ENCODE measurements around the gene RAD51B.

DNA sequence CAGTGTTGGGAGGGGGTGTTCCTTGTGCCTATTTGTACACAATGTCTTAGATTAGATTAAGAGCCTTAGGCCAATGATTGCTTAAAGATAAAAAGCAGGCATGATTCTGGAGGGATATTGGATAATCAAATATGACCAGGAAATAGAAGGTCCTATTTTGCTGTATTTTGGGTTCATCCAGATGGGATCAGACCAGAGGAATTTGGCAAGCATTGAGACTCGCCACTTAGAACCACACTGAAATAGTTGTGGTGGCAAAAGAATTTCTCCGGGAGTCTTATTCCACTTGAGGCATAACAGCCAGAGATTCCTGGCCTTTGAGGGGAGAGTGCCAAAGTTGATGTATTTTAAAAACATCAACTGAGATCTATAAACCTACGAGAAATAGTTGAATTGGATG, 327.2 kb downstream of the RAD51B start:
- no peak for TF ChIP-seq TBL1XR1 (IDR thresholded peaks at IDR 0.05; ENCODE audit: borderline replicate concordance, low read length, partially characterized antibody)
- TF ChIP-seq, protein P1, sequence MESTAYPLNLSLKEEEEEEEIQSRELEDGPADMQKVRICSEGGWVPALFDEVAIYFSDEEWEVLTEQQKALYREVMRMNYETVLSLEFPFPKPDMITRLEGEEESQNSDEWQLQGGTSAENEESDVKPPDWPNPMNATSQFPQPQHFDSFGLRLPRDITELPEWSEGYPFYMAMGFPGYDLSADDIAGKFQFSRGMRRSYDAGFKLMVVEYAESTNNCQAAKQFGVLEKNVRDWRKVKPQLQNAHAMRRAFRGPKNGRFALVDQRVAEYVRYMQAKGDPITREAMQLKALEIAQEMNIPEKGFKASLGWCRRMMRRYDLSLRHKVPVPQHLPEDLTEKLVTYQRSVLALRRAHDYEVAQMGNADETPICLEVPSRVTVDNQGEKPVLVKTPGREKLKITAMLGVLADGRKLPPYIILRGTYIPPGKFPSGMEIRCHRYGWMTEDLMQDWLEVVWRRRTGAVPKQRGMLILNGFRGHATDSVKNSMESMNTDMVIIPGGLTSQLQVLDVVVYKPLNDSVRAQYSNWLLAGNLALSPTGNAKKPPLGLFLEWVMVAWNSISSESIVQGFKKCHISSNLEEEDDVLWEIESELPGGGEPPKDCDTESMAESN (CRISPR knock-in tag; conservative IDR thresholded peaks at IDR 0.05) = no peak
- TF ChIP-seq, protein P2, sequence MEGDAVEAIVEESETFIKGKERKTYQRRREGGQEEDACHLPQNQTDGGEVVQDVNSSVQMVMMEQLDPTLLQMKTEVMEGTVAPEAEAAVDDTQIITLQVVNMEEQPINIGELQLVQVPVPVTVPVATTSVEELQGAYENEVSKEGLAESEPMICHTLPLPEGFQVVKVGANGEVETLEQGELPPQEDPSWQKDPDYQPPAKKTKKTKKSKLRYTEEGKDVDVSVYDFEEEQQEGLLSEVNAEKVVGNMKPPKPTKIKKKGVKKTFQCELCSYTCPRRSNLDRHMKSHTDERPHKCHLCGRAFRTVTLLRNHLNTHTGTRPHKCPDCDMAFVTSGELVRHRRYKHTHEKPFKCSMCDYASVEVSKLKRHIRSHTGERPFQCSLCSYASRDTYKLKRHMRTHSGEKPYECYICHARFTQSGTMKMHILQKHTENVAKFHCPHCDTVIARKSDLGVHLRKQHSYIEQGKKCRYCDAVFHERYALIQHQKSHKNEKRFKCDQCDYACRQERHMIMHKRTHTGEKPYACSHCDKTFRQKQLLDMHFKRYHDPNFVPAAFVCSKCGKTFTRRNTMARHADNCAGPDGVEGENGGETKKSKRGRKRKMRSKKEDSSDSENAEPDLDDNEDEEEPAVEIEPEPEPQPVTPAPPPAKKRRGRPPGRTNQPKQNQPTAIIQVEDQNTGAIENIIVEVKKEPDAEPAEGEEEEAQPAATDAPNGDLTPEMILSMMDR (CRISPR knock-in tag; IDR thresholded peaks at IDR 0.05) = no peak
- no peak for TF ChIP-seq SP140L (CRISPR knock-in tag; IDR thresholded peaks at IDR 0.05; ENCODE audit: borderline replicate concordance)
- TF ChIP-seq, protein P3, sequence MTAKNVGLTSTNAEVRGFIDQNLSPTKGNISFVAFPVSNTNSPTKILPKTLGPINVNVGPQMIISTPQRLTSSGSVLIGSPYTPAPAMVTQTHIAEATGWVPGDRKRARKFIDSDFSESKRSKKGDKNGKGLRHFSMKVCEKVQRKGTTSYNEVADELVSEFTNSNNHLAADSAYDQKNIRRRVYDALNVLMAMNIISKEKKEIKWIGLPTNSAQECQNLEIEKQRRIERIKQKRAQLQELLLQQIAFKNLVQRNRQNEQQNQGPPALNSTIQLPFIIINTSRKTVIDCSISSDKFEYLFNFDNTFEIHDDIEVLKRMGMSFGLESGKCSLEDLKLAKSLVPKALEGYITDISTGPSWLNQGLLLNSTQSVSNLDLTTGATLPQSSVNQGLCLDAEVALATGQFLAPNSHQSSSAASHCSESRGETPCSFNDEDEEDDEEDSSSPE (CRISPR knock-in tag; IDR thresholded peaks at IDR 0.05) = no peak
- TF ChIP-seq, protein P4, sequence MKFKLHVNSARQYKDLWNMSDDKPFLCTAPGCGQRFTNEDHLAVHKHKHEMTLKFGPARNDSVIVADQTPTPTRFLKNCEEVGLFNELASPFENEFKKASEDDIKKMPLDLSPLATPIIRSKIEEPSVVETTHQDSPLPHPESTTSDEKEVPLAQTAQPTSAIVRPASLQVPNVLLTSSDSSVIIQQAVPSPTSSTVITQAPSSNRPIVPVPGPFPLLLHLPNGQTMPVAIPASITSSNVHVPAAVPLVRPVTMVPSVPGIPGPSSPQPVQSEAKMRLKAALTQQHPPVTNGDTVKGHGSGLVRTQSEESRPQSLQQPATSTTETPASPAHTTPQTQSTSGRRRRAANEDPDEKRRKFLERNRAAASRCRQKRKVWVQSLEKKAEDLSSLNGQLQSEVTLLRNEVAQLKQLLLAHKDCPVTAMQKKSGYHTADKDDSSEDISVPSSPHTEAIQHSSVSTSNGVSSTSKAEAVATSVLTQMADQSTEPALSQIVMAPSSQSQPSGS (CRISPR knock-in tag; IDR thresholded peaks at IDR 0.05) = no peak
- TF ChIP-seq MTA1 (CRISPR knock-in tag; IDR thresholded peaks at IDR 0.05; ENCODE audit: borderline replicate concordance) = no peak
- TF ChIP-seq, protein P5, sequence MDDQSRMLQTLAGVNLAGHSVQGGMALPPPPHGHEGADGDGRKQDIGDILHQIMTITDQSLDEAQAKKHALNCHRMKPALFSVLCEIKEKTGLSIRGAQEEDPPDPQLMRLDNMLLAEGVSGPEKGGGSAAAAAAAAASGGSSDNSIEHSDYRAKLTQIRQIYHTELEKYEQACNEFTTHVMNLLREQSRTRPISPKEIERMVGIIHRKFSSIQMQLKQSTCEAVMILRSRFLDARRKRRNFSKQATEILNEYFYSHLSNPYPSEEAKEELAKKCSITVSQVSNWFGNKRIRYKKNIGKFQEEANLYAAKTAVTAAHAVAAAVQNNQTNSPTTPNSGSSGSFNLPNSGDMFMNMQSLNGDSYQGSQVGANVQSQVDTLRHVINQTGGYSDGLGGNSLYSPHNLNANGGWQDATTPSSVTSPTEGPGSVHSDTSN (CRISPR knock-in tag; IDR thresholded peaks at IDR 0.05; ENCODE audit: borderline replicate concordance) = no peak
- TF ChIP-seq ZNF766 (CRISPR knock-in tag; IDR thresholded peaks at IDR 0.05; ENCODE audit: borderline replicate concordance) = no peak
- no peak for TF ChIP-seq PTBP1 (IDR thresholded peaks at IDR 0.05; ENCODE audit: low read depth, low read length, poor library complexity, severe bottlenecking)
- no peak for TF ChIP-seq GPN1 (CRISPR knock-in tag; IDR thresholded peaks at IDR 0.05; ENCODE audit: borderline replicate concordance)
- TF ChIP-seq, protein P6, sequence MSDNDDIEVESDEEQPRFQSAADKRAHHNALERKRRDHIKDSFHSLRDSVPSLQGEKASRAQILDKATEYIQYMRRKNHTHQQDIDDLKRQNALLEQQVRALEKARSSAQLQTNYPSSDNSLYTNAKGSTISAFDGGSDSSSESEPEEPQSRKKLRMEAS (IDR thresholded peaks at IDR 0.05) = no peak
- TF ChIP-seq, protein P7, sequence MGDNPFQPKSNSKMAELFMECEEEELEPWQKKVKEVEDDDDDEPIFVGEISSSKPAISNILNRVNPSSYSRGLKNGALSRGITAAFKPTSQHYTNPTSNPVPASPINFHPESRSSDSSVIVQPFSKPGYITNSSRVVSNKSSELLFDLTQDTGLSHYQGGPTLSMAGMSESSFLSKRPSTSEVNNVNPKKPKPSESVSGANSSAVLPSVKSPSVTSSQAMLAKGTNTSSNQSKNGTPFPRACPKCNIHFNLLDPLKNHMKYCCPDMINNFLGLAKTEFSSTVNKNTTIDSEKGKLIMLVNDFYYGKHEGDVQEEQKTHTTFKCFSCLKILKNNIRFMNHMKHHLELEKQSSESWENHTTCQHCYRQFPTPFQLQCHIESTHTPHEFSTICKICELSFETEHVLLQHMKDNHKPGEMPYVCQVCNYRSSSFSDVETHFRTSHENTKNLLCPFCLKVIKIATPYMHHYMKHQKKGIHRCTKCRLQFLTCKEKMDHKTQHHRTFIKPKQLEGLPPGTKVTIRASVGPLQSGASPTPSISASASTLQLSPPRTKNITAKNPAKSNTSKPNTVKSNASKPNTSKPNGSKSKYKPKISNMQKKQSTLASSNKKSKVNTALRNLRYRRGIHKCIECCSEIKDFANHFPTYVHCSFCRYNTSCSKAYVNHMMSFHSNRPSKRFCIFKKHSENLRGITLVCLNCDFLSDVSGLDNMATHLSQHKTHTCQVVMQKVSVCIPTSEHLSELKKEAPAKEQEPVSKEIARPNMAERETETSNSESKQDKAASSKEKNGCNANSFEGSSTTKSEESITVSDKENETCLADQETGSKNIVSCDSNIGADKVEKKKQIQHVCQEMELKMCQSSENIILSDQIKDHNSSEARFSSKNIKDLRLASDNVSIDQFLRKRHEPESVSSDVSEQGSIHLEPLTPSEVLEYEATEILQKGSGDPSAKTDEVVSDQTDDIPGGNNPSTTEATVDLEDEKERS (CRISPR knock-in tag; IDR thresholded peaks at IDR 0.05) = no peak
- TF ChIP-seq EP300 (IDR thresholded peaks at IDR 0.05; ENCODE audit: low read depth in 2 of 2, low read length in 2 of 2) = no peak
- TF ChIP-seq EP300 (CRISPR knock-in tag; IDR thresholded peaks at IDR 0.05; ENCODE audit: borderline replicate concordance) = no peak

Measured in HepG2 (cell line).